GM18868 (cell line): Measurements from ENCODE around the gene LHB.
"Not testable (repeated sequence)": the region's sequence is repeated elsewhere in the genome, so short reads cannot be mapped to it uniquely, and the experiment has no call there.

Experiments used
- ATAC-seq: cut with Tn5 transposase; IDR thresholded peaks from one replicate; pipeline ENCODE4 v1.9.1; 2021; ENCODE audit warnings: mild to moderate bottlenecking, moderate library complexity; ENCODE audit not compliant: unreplicated experiment

Gene LHB

GRCh38 chr19:49017041-49017665, at the start of gene LHB:
Gene LHB (minus strand): TSS chr19:49017091. CDS start chr19:49017081, 10 bp downstream.
- ATAC-seq = no peak

- ATAC-seq = no peak
Measured at GRCh38 chr19:49065905-49066512, 49.1 kb upstream of the LHB start.

- no peak for ATAC-seq
Measured at GRCh38 chr19:49064768-49065611, 48.1 kb upstream of the LHB start, which contains the start of gene NTF4. Gene NTF4 (minus strand): TSS chr19:49064818. CDS start chr19:49061997, 2,821 bp downstream.

- ATAC-seq = no peak
Measured at GRCh38 chr19:49064029-49064629, 47.2 kb upstream of the LHB start.

- no peak for ATAC-seq
Measured at GRCh38 chr19:49061445-49061844, 44.6 kb upstream of the LHB start.

- no peak for ATAC-seq
Measured at GRCh38 chr19:49061000-49061399, 44.1 kb upstream of the LHB start.

- ATAC-seq = no peak
Measured at GRCh38 chr19:49059053-49059452, 42.2 kb upstream of the LHB start.

- no peak for ATAC-seq
Measured at GRCh38 chr19:49058562-49058961, 41.7 kb upstream of the LHB start.

GRCh38 chr19:49057636-49058234, 40.8 kb upstream of the LHB start, which contains the start of gene CGB7:
Gene CGB7 (minus strand): TSS chr19:49057749. CDS start chr19:49055375, 2,374 bp downstream.
- no peak for ATAC-seq

- ATAC-seq = not testable (repeated sequence)
Measured at GRCh38 chr19:49056902-49057596, 40.2 kb upstream of the LHB start.

GRCh38 chr19:49056101-49056901, 39.4 kb upstream of the LHB start:
- no peak for ATAC-seq

GRCh38 chr19:49050376-49051033, 33.6 kb upstream of the LHB start:
- not testable (repeated sequence) for ATAC-seq

- not testable (repeated sequence) for ATAC-seq
Measured at GRCh38 chr19:49049834-49050233, 32.9 kb upstream of the LHB start.

GRCh38 chr19:49049011-49049410, 32.1 kb upstream of the LHB start, which contains the start of gene CGB8:
Gene CGB8 (minus strand): TSS chr19:49049111. CDS start chr19:49048739, 372 bp downstream.
- not testable (repeated sequence) for ATAC-seq

- not testable (repeated sequence) for ATAC-seq
Measured at GRCh38 chr19:49043548-49043947, 26.7 kb upstream of the LHB start, which contains the start of gene CGB5. Gene CGB5 (plus strand): TSS chr19:49043848. CDS start chr19:49044210, 362 bp downstream.

GRCh38 chr19:49042666-49043065, 25.8 kb upstream of the LHB start:
- ATAC-seq = not testable (repeated sequence)

GRCh38 chr19:49042177-49042576, 25.3 kb upstream of the LHB start:
- ATAC-seq = no peak

GRCh38 chr19:49039736-49040135, 22.8 kb upstream of the LHB start:
- not testable (repeated sequence) for ATAC-seq
